ENCODE results near the gene PIAS1.

The PIAS1 gene

GRCh38 chr15:68114840-68115239 is 60.7 kb downstream of the PIAS1 start:
- Histone ChIP-seq H3K9me2 (replicated peaks; ENCODE audit: insufficient read depth, low read length) (no peaks in the 10 kb centered on the region), H3K9ac (ENCODE audit: low read length) (no peak overlapping the region), H4K20me1 (ENCODE audit: insufficient read depth, low read length) (no peaks in the 10 kb centered on the region), H3K79me2 (ENCODE audit: low read length) (peaks cover 97% of the 10 kb centered on the region), H3K27ac (ENCODE audit: low read length) (peak overlapping the region; percentile 54; the same call in 1 of the 2 replicates), H3K4me2 (ENCODE audit: low read depth, low read length) (peak overlapping the region; percentile 74), H3K4me1 (ENCODE audit: low read length) (peaks cover 54% of the 10 kb centered on the region), H3K4me3 (ENCODE audit: low read length) (peak overlapping the region; percentile 57), H3K36me3 (replicated peaks; ENCODE audit: insufficient read depth, low read length) (no peaks in the 10 kb centered on the region), H3K27me3 (replicated peaks; ENCODE audit: insufficient read depth, low read length) (no peaks in the 10 kb centered on the region), H3K9me3 (replicated peaks; ENCODE audit: insufficient read depth, low read length) (no peaks in the 10 kb centered on the region), H3F3A (ENCODE audit: insufficient read depth, low read length) (peaks cover 22% of the 10 kb centered on the region), H2AFZ (ENCODE audit: low read length) (no peak overlapping the region)
- no peak for DNase-seq
- TF ChIP-seq EZH2phosphoT487 (IDR thresholded peaks at IDR 0.05; ENCODE audit: low read length) = no peak
- no peak for TF ChIP-seq CTCF (IDR thresholded peaks at IDR 0.05; ENCODE audit: low read length)
- no peak for TF ChIP-seq EZH2 (optimal IDR thresholded peaks at IDR 0.05; ENCODE audit: low read depth, low read length)

DNA sequence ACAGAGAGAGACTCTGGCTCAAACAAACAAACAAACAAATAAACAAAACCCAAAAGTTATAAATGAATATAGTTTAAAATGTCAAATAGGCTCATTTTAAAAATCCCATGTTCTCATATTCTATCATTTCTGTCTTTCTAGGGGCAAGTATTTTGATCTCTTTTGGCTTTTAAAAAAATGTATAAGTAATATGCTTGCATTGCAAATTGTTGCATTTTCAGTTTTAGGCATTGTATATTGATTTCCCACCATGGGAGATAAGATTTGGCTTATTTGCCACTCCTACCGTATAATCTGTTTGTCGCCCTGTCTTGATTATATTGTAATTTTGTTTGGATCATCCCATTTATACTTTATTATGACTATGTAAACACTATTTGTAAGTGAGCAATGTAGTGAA is 70.6 kb downstream of the PIAS1 start:
- Histone ChIP-seq H3K9me3 (replicated peaks; ENCODE audit: insufficient read depth, low read length) (no peaks in the 10 kb centered on the region), H3K9me2 (replicated peaks; ENCODE audit: insufficient read depth, low read length) (no peaks in the 10 kb centered on the region), H3F3A (ENCODE audit: insufficient read depth, low read length) (no peaks in the 10 kb centered on the region), H3K4me2 (ENCODE audit: low read depth, low read length) (no peak overlapping the region), H2AFZ (ENCODE audit: low read length) (no peak overlapping the region), H3K36me3 (replicated peaks; ENCODE audit: insufficient read depth, low read length) (no peaks in the 10 kb centered on the region; the same call in 1 of the 2 replicates), H3K9ac (ENCODE audit: low read length) (no peak overlapping the region), H3K4me3 (ENCODE audit: low read length) (no peak overlapping the region), H3K79me2 (ENCODE audit: low read length) (peaks cover 95% of the 10 kb centered on the region), H3K27ac (ENCODE audit: low read length) (no peak overlapping the region), H3K4me1 (ENCODE audit: low read length) (no peaks in the 10 kb centered on the region), H3K27me3 (replicated peaks; ENCODE audit: insufficient read depth, low read length) (no peaks in the 10 kb centered on the region), H4K20me1 (ENCODE audit: insufficient read depth, low read length) (0 out of 2 replicates have a peak, but pooled peaks cover 2% of the 10 kb centered on the region)
- no peak for DNase-seq
- no peak for TF ChIP-seq EZH2 (optimal IDR thresholded peaks at IDR 0.05; ENCODE audit: low read depth, low read length)
- TF ChIP-seq EZH2phosphoT487 (IDR thresholded peaks at IDR 0.05; ENCODE audit: low read length) = no peak
- TF ChIP-seq CTCF (IDR thresholded peaks at IDR 0.05; ENCODE audit: low read length) = no peak

DNA sequence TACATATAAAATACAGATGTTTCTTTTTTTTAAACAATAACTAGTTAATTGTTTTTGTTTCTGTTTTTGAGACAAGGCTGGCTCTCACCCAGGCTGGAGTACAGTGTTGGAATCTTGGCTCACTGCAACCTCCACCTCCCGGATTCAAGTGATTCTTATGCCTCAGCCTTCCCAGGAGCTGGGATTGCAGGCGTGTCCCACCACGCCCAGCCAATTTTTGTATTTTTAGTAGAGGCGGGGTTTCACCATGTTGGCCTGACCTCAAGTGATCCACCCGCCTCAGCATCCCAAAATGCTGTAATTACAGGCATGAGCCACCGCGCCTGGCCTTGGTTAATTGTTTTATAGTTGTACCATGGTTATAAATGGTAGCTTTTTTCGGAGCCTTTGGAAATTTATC is 72.3 kb downstream of the PIAS1 start:
- TF ChIP-seq EZH2phosphoT487 (IDR thresholded peaks at IDR 0.05; ENCODE audit: low read length) = no peak
- Histone ChIP-seq H3K79me2 (ENCODE audit: low read length) (peaks cover 91% of the 10 kb centered on the region), H3K9me2 (replicated peaks; ENCODE audit: insufficient read depth, low read length) (no peaks in the 10 kb centered on the region), H3K27me3 (replicated peaks; ENCODE audit: insufficient read depth, low read length) (no peaks in the 10 kb centered on the region), H3K9ac (ENCODE audit: low read length) (no peak overlapping the region), H4K20me1 (ENCODE audit: insufficient read depth, low read length) (peaks cover 2% of the 10 kb centered on the region; the same call in 1 of the 2 replicates), H2AFZ (ENCODE audit: low read length) (no peak overlapping the region), H3F3A (ENCODE audit: insufficient read depth, low read length) (no peaks in the 10 kb centered on the region), H3K4me3 (ENCODE audit: low read length) (no peak overlapping the region), H3K4me1 (ENCODE audit: low read length) (no peaks in the 10 kb centered on the region), H3K27ac (ENCODE audit: low read length) (no peak overlapping the region), H3K36me3 (replicated peaks; ENCODE audit: insufficient read depth, low read length) (no peaks in the 10 kb centered on the region; the same call in 1 of the 2 replicates), H3K4me2 (ENCODE audit: low read depth, low read length) (no peak overlapping the region), H3K9me3 (replicated peaks; ENCODE audit: insufficient read depth, low read length) (no peaks in the 10 kb centered on the region)
- no peak for DNase-seq

DNA sequence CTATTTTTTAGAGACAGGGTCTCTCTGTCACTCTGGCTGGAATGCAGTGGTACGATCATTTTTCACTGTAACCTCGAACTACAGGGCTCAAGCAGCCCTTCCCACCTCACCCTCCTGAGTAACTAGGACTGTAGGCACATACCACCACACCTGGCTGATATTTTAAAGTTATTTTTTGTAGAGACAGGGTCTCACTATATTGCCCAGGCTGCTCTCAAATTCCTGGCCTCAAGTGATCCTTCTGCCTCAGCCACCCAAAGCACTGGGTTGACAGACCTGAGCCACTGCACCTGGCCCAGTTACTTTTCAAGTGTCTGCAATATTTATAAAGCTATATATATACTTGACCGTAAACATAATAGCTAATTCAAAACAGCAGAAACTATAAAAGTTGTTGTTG is 75.0 kb downstream of the PIAS1 start:
- no peak overlapping the region for H2AFZ ChIP-seq (ENCODE audit: low read length)
- no peaks in the 10 kb centered on the region; the same call in 1 of the 2 replicates for H4K20me1 ChIP-seq (ENCODE audit: insufficient read depth, low read length)
- H3F3A ChIP-seq (ENCODE audit: insufficient read depth, low read length) = peaks cover 3% of the 10 kb centered on the region; the same call in 1 of the 2 replicates
- H3K79me2 ChIP-seq (ENCODE audit: low read length) = peaks cover 84% of the 10 kb centered on the region
- H3K9me2 ChIP-seq (replicated peaks; ENCODE audit: insufficient read depth, low read length) = no peaks in the 10 kb centered on the region
- H3K9ac ChIP-seq (ENCODE audit: low read length) = no peak overlapping the region
- no peak overlapping the region for H3K27ac ChIP-seq (ENCODE audit: low read length)
- H3K27me3 ChIP-seq (replicated peaks; ENCODE audit: insufficient read depth, low read length) = no peaks in the 10 kb centered on the region
- no peaks in the 10 kb centered on the region for H3K9me3 ChIP-seq (replicated peaks; ENCODE audit: insufficient read depth, low read length)
- no peaks in the 10 kb centered on the region; the same call in 1 of the 2 replicates for H3K36me3 ChIP-seq (replicated peaks; ENCODE audit: insufficient read depth, low read length)
- TF ChIP-seq EZH2 (optimal IDR thresholded peaks at IDR 0.05; ENCODE audit: low read depth, low read length) = no peak
- no peak for TF ChIP-seq CTCF (IDR thresholded peaks at IDR 0.05; ENCODE audit: low read length)
- TF ChIP-seq EZH2phosphoT487 (IDR thresholded peaks at IDR 0.05; ENCODE audit: low read length) = no peak
- DNase-seq = no peak
- no peak overlapping the region for H3K4me3 ChIP-seq (ENCODE audit: low read length)
- no peak overlapping the region for H3K4me2 ChIP-seq (ENCODE audit: low read depth, low read length)
- H3K4me1 ChIP-seq (ENCODE audit: low read length) = no peaks in the 10 kb centered on the region
